Activated T-helper 1 cell treated with anti-CD3 and anti-CD28 coated beads, Interleukin-12 subunit alpha, Interleukin-12 subunit beta, Interleukin-2, Interleukin-4 antibody, amounts not matched to agents 30 ng/mL and 10 ng/mL and 1 ng/mL, durations not matched to agents 14 hours and 24 hours and 36 hours (primary cell): ENCODE measurements around the gene ECSCR. TPM values are rescaled to one million over a fixed set of nuclear protein-coding genes. Genes with fewer than 3 reads are reported as not detected.
A peak's percentile ranks its signal among the peaks of the same experiment; 100 is the strongest.

Source experiments
- DNase-seq: peaks from one replicate; pipeline ENCODE4 v3.0.0; 2021; ENCODE audit warnings: low spot score
- H3K27ac Mint-ChIP-seq: one replicate; pipeline ENCODE4 v1.8.0; 2021; ENCODE audit warnings: mild to moderate bottlenecking, mixed read lengths
- H3K27me3 Mint-ChIP-seq: one replicate; pipeline ENCODE4 v1.8.0; 2022; ENCODE audit warnings: mild to moderate bottlenecking, moderate library complexity, mixed read lengths; ENCODE audit not compliant: insufficient read depth
- H3K36me3 Mint-ChIP-seq: one replicate; pipeline ENCODE4 v1.8.0; 2021; ENCODE audit warnings: low read depth, mixed read lengths
- H3K4me1 Mint-ChIP-seq: one replicate; pipeline ENCODE4 v1.8.0; 2021; ENCODE audit warnings: low read depth, mixed read lengths
- H3K4me3 Mint-ChIP-seq: one replicate; pipeline ENCODE4 v1.8.0; 2021; ENCODE audit warnings: mild to moderate bottlenecking, moderate library complexity, mixed read lengths
- H3K9me3 Mint-ChIP-seq: one replicate; pipeline ENCODE4 v1.8.0; 2021; ENCODE audit warnings: mixed read lengths
- intact Hi-C: fragments of 100-400 bp; cut with micrococcal nuclease; formaldehyde crosslinking; loops from one replicate; pipeline ENCODE4 v1.15.1; 2024
- total RNA-seq: library from RNA; stranded (reverse); gene quantifications from 2 replicates; pipeline ENCODE4 v1.2.3, GENCODE V29; 2022

Gene ECSCR
- total RNA-seq, 1 donor from 2014 or later = 1.3 TPM

DNA sequence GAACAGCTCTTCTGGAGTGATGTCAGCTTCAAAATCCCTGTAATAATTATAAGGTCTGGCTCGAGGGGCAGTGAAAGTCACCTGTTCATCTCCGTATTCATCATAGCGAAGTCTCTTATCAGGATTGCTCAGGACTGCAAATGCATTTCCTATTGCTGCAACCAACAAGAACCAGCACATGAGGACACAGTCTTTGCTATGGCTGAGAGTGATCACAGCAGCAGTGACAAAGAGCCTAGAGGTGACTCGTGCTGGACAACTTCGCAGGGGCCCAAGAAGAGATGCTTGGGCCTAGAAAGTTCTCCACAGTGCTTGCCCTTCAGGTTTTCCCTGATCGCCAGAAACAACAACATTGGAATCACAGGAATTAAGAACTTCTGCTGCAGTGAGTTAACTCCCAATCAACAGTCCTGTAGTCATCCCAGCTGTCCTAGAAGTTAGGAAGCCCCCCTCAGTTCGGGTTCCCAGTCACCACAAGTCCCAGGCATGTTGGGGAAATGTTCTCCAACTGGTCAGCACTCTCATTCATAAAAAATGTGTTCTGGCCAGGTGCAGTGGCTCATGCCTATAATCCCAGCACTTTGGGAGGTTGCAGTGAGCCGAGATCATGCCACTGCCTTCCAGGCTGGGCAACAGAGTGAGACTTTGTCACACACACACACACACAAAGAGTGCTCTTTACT, 36.2 kb downstream of the ECSCR start:
- DNase-seq = no peak
- H3K4me3 Mint-ChIP-seq = no peak overlapping the region
- peaks cover 42% of the 10 kb centered on the region for H3K36me3 Mint-ChIP-seq
- H3K27ac Mint-ChIP-seq = no peak overlapping the region
- H3K9me3 Mint-ChIP-seq = no peaks in the 10 kb centered on the region
- H3K4me1 Mint-ChIP-seq = peaks cover 24% of the 10 kb centered on the region
- intact Hi-C loops = no loop called here
- no peaks in the 10 kb centered on the region for H3K27me3 Mint-ChIP-seq

DNA sequence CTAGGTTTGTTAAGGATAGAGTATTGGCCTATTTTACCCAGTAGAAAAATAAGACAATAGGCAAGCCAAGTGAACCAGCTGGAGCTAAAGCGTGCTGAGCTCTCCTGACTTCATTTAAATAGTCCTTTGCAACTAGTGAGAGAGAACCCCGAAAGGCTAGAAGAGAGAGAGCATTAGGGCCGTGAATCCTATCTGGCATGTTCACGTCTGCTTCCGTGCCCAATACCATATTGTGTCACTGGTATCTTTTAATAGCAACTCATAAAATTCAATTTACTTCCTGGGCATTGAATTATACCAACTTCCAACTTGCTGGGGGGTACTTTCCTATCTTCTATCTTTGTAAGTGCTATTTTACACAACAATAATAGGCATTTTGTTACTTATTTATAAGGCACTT, 37.0 kb downstream of the ECSCR start:
- Mint-ChIP-seq H3K4me1 (peaks cover 24% of the 10 kb centered on the region), H3K36me3 (peaks cover 41% of the 10 kb centered on the region)

DNA sequence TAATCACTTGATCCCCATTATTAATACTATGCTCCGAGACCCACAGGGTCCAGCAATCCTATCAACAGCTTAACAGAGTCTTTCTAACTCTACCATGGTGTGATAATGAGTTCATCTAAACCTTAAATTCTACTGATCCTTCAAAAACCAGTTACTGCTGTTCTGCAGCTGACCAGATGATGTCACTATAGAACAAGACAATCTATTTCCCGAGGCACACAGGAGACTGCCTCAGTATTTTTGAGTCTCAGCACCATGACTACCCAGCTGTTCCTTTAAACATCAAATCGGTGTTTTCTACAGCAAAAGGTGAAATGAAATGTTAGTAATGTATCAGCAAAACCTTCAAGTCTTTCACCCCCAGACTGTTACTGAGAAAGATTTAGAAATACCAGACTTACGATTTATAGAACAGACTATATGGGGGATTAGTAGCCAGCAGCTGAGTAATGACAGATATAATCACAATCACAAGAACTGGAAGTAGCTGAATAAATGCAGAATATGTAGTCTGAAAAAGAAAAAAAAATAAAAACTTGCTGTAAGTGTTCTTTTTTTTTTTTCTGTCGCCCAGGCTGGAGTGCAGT, 40.1 kb downstream of the ECSCR start:
- intact Hi-C loops = loop anchor here (1.0 to 5.0 kb wide), 10 partner anchors 17 to 343 kb away; partner anchors contain the start of genes DNAJC18, SPATA24, STING1 and UBE2D2
- Mint-ChIP-seq H3K4me1 (peaks cover 22% of the 10 kb centered on the region), H3K4me3 (no peak overlapping the region), H3K9me3 (no peaks in the 10 kb centered on the region), H3K27ac (peak overlapping the region; percentile 26), H3K27me3 (no peaks in the 10 kb centered on the region), H3K36me3 (peaks cover 46% of the 10 kb centered on the region)
- DNase-seq = peak; percentile 54

More for the DNA sequence above, 37.0 kb downstream of the ECSCR start:
- intact Hi-C loops = no loop called here
- Mint-ChIP-seq H3K9me3 (no peaks in the 10 kb centered on the region), H3K27ac (no peak overlapping the region), H3K27me3 (no peaks in the 10 kb centered on the region), H3K4me3 (no peak overlapping the region)
- DNase-seq = no peak

DNA sequence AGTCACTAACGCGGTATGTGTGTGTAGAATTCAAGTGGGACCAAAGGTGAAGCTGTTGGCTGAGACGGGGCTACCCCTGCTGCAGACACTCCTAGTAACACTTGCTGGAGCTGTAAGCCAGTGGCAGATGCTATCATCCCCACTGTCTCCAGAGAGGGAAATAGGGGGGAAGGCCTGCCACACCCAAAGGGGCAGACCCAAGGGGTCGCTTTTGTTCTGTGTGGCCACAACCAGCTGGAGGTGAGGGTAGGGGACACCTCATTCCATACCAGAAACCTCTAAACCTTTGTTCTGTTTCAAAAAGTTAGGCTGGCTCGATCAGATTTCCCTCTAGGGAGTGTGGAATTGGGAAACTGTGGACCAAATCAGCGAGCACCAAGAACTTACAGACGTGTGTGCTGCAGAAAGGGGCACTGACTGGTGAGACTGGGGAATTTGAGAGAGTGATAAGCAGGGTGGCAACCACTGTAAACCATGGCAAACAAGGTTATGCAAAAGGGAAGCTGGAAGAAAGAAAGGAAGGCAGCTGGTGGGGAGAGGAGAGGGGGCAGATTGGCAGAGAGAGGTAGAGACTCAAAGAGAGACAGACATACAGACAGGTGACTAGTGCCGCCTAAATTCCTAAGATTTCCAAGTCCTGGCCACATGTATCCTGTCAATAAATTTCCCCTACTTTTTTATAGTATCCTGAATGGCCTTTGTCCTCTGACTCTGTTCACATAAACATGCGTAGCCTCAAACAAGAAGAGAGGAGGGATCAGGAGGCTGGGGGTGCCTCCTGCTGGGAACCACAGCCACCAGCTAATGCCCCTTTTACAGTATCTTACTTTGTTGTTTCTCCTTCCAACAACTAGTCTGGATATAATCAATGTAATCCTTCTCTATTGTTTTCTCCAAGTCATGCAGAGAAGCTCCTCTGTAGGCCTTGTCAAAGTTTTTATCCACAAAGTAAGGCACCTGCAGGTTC, 43.0 kb downstream of the ECSCR start:
- peaks cover 50% of the 10 kb centered on the region for H3K4me1 Mint-ChIP-seq
- intact Hi-C loops = loop anchor here (5.0 to 10.0 kb wide), 3 partner anchors 158 to 325 kb away; no protein-coding TSS in a partner anchor

DNA sequence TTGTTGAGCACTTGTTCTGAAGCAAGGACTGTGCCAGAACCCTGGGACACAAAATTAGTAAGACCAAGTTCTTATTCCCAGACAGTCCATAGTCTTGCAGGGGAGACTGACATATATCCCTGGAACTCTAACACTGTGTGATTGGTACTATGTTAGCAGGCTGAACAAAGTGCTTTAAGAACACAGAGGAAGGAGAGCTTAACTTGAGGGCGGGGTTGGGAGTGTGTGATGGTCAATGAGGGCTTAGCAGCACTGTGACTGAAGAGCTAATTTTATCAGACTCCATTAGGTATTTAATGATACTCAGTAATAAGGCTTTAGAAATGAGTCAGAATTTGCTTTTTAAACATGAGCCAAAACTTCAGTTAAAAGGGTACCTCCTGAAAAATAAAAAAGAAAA, 43.8 kb downstream of the ECSCR start:
- peaks cover 37% of the 10 kb centered on the region for H3K36me3 Mint-ChIP-seq
- H3K9me3 Mint-ChIP-seq = no peaks in the 10 kb centered on the region
- H3K27me3 Mint-ChIP-seq = no peaks in the 10 kb centered on the region
- H3K4me3 Mint-ChIP-seq = no peak overlapping the region
- H3K27ac Mint-ChIP-seq = no peak overlapping the region
- no peak for DNase-seq
- intact Hi-C loops = loop anchor here (10.0 kb wide), 1 partner anchor 326 kb away; no protein-coding TSS in a partner anchor
- H3K4me1 Mint-ChIP-seq = peaks cover 54% of the 10 kb centered on the region

More for the DNA sequence above, 43.0 kb downstream of the ECSCR start:
- DNase-seq = no peak
- H3K27me3 Mint-ChIP-seq = no peaks in the 10 kb centered on the region
- no peaks in the 10 kb centered on the region for H3K9me3 Mint-ChIP-seq
- H3K4me3 Mint-ChIP-seq = no peak overlapping the region
- H3K36me3 Mint-ChIP-seq = peaks cover 40% of the 10 kb centered on the region
- peak overlapping the region; percentile 6 for H3K27ac Mint-ChIP-seq

DNA sequence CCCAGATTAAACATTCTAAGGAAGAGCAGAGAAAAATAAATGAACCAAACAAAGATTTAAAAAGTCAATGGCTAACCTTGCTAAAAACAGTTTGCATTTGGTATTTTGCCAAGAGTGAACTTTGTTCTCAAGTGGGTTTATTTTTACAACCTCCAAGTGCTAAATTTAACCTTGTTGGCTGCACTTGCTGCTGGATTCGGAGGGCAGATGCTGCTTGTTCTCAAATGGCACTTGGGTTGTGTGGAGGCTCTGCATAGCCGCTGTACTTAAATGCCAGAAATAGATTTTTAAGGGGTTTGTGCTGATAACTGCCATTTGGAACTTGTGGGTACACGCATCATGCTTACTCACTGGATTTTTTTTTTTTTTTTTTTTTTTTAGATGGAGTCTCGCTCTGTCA, 45.3 kb downstream of the ECSCR start:
- H3K4me1 Mint-ChIP-seq = peaks cover 61% of the 10 kb centered on the region
- no peak for DNase-seq
- intact Hi-C loops = loop anchor here (10.0 kb wide), 1 partner anchor 328 kb away; no protein-coding TSS in a partner anchor
- H3K4me3 Mint-ChIP-seq = no peak overlapping the region
- no peaks in the 10 kb centered on the region for H3K27me3 Mint-ChIP-seq
- no peaks in the 10 kb centered on the region for H3K9me3 Mint-ChIP-seq
- H3K27ac Mint-ChIP-seq = peak overlapping the region; percentile 94
- peaks cover 43% of the 10 kb centered on the region for H3K36me3 Mint-ChIP-seq

DNA sequence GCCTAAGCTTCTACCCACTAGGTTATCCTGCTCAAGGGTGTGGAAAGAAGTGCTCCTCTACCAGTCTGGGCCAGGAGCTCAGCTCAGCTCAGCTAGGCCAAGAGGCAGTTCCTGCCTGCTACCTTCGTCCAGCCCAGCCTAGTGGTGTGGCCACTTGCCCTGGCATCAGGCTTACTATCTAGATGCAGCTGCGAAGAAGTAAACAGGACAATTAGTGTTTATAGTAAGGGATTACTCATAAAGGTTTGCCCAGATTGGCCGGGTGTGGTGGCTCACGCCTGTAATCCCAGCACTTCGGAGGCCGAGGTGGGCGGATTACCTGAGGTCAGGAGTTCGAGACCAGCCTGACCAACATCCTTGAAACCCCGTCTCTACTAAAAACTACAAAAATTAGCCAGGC, 45.9 kb downstream of the ECSCR start:
- DNase-seq = no peak
- Mint-ChIP-seq H3K36me3 (peaks cover 46% of the 10 kb centered on the region), H3K4me1 (peaks cover 64% of the 10 kb centered on the region)

DNA sequence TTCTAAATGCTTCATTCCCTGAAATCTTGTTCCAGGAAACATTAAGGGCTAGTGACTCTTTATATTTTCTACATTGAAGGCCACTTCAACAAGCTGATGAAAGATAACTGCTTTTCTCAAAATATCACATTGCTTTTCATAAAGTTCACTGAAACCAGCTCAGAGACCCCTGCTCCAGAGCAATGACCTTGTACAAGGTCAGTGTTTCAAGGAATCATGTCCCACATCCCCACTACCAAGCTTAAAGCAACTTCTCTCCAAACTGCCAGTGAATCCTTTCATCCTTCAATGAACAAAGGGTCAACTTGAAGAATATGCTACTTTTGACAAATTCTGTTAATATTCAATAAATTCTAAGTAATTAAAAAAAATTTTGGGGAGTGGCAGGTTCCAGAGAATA, 46.7 kb downstream of the ECSCR start:
- Mint-ChIP-seq H3K27ac (peak overlapping the region; percentile 94), H3K4me1 (peaks cover 69% of the 10 kb centered on the region), H3K4me3 (peak overlapping the region; percentile 73), H3K36me3 (peaks cover 46% of the 10 kb centered on the region), H3K9me3 (no peaks in the 10 kb centered on the region), H3K27me3 (no peaks in the 10 kb centered on the region)
- intact Hi-C loops = loop anchor here (1.0 to 10.0 kb wide), 10 partner anchors 12 to 329 kb away; partner anchors contain the start of genes DNAJC18, SPATA24 and UBE2D2
- no peak for DNase-seq

More for the DNA sequence above, 45.9 kb downstream of the ECSCR start:
- H3K27ac Mint-ChIP-seq = peak overlapping the region; percentile 94
- H3K27me3 Mint-ChIP-seq = no peaks in the 10 kb centered on the region
- no peak overlapping the region for H3K4me3 Mint-ChIP-seq
- no peaks in the 10 kb centered on the region for H3K9me3 Mint-ChIP-seq
- intact Hi-C loops = loop anchor here (10.0 kb wide), 1 partner anchor 328 kb away; no protein-coding TSS in a partner anchor

DNA sequence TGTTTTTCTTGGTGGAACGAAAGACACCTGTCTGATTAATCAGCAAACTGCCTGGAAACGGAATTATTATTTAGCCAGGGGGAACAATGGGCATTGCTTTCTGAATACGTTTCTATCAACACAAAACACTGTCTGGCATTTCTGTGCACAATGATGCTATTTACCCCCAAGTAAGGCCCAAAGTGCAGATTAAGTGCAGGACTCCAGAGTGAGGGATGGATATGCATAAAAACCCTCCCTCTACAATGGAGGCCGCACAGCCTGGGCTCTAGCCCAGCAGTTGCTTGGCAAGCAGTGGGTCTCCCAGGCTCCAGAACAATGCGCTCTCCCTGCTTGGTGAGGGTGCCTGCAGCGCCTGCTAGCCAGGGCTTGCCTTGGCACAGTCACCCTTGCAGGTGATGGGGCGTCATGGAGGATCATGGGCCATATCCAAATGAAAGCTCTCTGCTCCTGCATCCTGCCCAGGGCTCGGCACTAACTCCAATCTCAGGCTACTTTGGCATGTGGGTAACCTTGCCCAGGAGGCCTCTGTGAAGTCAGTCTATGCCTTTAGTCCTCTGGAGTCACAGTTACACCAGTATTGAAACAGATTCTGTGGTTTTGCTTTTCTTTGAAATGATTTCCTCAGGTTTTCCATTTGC, 47.2 kb downstream of the ECSCR start:
- H3K36me3 Mint-ChIP-seq = peaks cover 44% of the 10 kb centered on the region
- peak overlapping the region; percentile 73 for H3K4me3 Mint-ChIP-seq
- H3K4me1 Mint-ChIP-seq = peaks cover 69% of the 10 kb centered on the region
- peak overlapping the region; percentile 94 for H3K27ac Mint-ChIP-seq
- intact Hi-C loops = loop anchor here (1.0 to 10.0 kb wide), 10 partner anchors 11 to 329 kb away; partner anchors contain the start of genes DNAJC18, SPATA24 and UBE2D2
- no peaks in the 10 kb centered on the region for H3K27me3 Mint-ChIP-seq
- H3K9me3 Mint-ChIP-seq = no peaks in the 10 kb centered on the region
- no peak for DNase-seq

DNA sequence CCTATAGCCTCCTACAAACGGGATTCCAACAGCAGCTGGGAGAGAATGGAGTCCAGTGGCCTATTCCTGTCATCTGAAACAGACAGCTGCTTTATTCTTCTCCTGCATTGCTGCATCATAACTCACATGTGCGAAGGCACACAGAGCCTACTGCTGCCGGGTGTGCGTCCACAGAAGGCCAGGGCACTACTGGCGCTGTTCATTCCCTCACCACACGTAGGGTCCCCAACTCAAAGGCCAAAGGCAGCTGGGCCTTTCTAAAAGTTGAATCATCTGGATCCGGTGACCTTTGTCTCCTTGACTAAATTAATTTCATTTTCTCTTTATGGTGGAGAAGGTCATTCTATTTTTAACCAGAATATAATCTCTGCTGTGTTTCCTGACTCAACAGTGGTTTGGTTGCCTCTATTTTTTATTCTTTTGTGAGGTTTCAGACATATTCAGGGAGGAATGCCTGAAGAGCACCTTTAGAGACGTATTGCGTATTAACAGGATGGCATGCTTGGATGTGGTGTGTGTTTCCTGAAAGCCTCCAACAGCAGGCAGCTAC, 47.9 kb downstream of the ECSCR start:
- H3K36me3 Mint-ChIP-seq = peaks cover 41% of the 10 kb centered on the region
- H3K27me3 Mint-ChIP-seq = no peaks in the 10 kb centered on the region
- H3K27ac Mint-ChIP-seq = peak overlapping the region; percentile 94
- intact Hi-C loops = loop anchor here (1.0 to 10.0 kb wide), 10 partner anchors 10 to 330 kb away; partner anchors contain the start of genes DNAJC18, SPATA24 and UBE2D2
- no peak for DNase-seq
- peak overlapping the region; percentile 73 for H3K4me3 Mint-ChIP-seq
- no peaks in the 10 kb centered on the region for H3K9me3 Mint-ChIP-seq
- peaks cover 72% of the 10 kb centered on the region for H3K4me1 Mint-ChIP-seq

DNA sequence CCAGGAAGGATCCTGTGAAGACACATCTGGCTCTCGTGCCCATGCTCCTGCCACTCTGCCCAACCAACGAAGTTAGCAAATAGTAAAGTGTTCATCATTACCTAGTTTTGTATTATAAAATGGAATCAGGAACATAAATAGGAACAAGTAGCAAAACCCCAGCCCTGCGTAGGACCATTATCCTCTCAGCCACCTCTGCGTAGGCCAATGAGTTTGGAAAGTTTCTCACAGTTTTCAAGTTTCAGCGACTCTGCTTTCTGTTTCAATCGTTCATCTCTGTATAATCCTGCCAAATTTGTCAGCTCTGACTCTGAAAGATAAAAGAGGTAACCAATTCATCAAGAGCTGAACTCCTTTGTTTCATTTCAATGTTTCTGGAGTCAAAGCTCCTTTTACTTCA, 48.6 kb downstream of the ECSCR start:
- peaks cover 73% of the 10 kb centered on the region for H3K4me1 Mint-ChIP-seq
- H3K4me3 Mint-ChIP-seq = peak overlapping the region; percentile 61

More for the DNA sequence above, 48.6 kb downstream of the ECSCR start:
- Mint-ChIP-seq H3K27me3 (no peaks in the 10 kb centered on the region), H3K9me3 (no peaks in the 10 kb centered on the region), H3K27ac (peak overlapping the region; percentile 94), H3K36me3 (peaks cover 37% of the 10 kb centered on the region)
- intact Hi-C loops = loop anchor here (2.0 to 10.0 kb wide), 3 partner anchors 99 to 331 kb away; no protein-coding TSS in a partner anchor
- DNase-seq = no peak
